MM.1S (cell line): ENCODE data around the gene BCAM.

Source experiments
- DNase-seq: peaks from one replicate; pipeline ENCODE4 v3.0.0-alpha.2; 2015
- H2AFZ ChIP-seq: fragments of 300-600 bp; sonication (generic); 2 replicates; pipeline ENCODE4 v1.6.0; 2016; ENCODE audit warnings: antibody characterized with exemption, low read length
- H3F3A ChIP-seq: fragments of 300-600 bp; sonication (generic); 2 replicates; pipeline ENCODE4 v1.6.1; 2016; ENCODE audit warnings: mild to moderate bottlenecking, antibody characterized with exemption, low read length, moderate library complexity, mixed read lengths; ENCODE audit not compliant: insufficient read depth
- H3K27ac ChIP-seq: fragments of 300-600 bp; sonication (generic); 2 replicates; pipeline ENCODE4 v1.5.1; 2016; ENCODE audit warnings: mild to moderate bottlenecking, low read length
- H3K27me3 ChIP-seq: fragments of 300-600 bp; sonication (generic); replicated peaks from 2 replicates; pipeline ENCODE4 v1.6.0; 2016; ENCODE audit warnings: low read length; ENCODE audit not compliant: insufficient read depth
- H3K36me3 ChIP-seq: fragments of 300-600 bp; sonication (generic); replicated peaks from 2 replicates; pipeline ENCODE4 v1.6.1; 2016; ENCODE audit warnings: mild to moderate bottlenecking, low read length, mixed read lengths; ENCODE audit not compliant: insufficient read depth
- H3K4me1 ChIP-seq: fragments of 300-600 bp; sonication (generic); 2 replicates; pipeline ENCODE4 v1.6.1; 2016; ENCODE audit warnings: low read length, mixed read lengths
- H3K4me2 ChIP-seq: fragments of 300-600 bp; sonication (generic); 2 replicates; pipeline ENCODE4 v1.6.0; 2016; ENCODE audit warnings: low read depth, low read length
- H3K4me3 ChIP-seq: fragments of 300-600 bp; sonication (generic); 2 replicates; pipeline ENCODE4 v1.5.1; 2016; ENCODE audit warnings: low read length, mixed read lengths
- H3K79me2 ChIP-seq: fragments of 300-600 bp; sonication (generic); 2 replicates; pipeline ENCODE4 v1.6.1; 2016; ENCODE audit warnings: mixed run types, low read length, mixed read lengths
- H3K9ac ChIP-seq: fragments of 300-600 bp; sonication (generic); 2 replicates; pipeline ENCODE4 v1.6.1; 2016; ENCODE audit warnings: low read length, mixed read lengths
- H3K9me2 ChIP-seq: fragments of 300-600 bp; sonication (generic); replicated peaks from 2 replicates; pipeline ENCODE4 v1.6.1; 2016; ENCODE audit warnings: mild to moderate bottlenecking, low read length, mixed read lengths; ENCODE audit not compliant: insufficient read depth
- H3K9me3 ChIP-seq: fragments of 300-600 bp; sonication (generic); replicated peaks from 2 replicates; pipeline ENCODE4 v1.6.1; 2016; ENCODE audit warnings: mild to moderate bottlenecking, low read length, mixed read lengths; ENCODE audit not compliant: insufficient read depth
- H4K20me1 ChIP-seq: fragments of 300-600 bp; sonication (generic); 2 replicates; pipeline ENCODE4 v1.6.1; 2016; ENCODE audit warnings: mild to moderate bottlenecking, low read length, moderate library complexity, mixed read lengths; ENCODE audit not compliant: insufficient read depth
- CTCF ChIP-seq: fragments of 300-600 bp; sonication (generic); IDR thresholded peaks from 2 replicates; pipeline ENCODE4 v1.5.1; 2016; ENCODE audit warnings: antibody characterized with exemption, low read length, mixed read lengths
- EZH2 ChIP-seq: fragments of 300-600 bp; sonication (generic); optimal IDR thresholded peaks from 2 replicates; pipeline ENCODE3; 2017; ENCODE audit warnings: low read depth, mild to moderate bottlenecking, antibody characterized with exemption, low read length, mixed read lengths
- EZH2phosphoT487 ChIP-seq: fragments of 300-600 bp; sonication (generic); IDR thresholded peaks from 2 replicates; pipeline ENCODE4 v1.6.1; 2018; ENCODE audit warnings: antibody characterized with exemption, low read length

Gene BCAM

GRCh38 chr19:44794610-44795009, 14.3 kb upstream of the BCAM start:
- H3K9me2 ChIP-seq, result no peaks in the 10 kb centered on the region
- DNase-seq, result no peak
- H3K4me2 ChIP-seq, result no peak overlapping the region
- no peaks in the 10 kb centered on the region for H3K79me2 ChIP-seq
- no peaks in the 10 kb centered on the region for H3K9me3 ChIP-seq
- no peak overlapping the region for H2AFZ ChIP-seq
- no peaks in the 10 kb centered on the region for H4K20me1 ChIP-seq
- no peaks in the 10 kb centered on the region for H3F3A ChIP-seq
- H3K9ac ChIP-seq, result no peak overlapping the region
- H3K36me3 ChIP-seq, result no peaks in the 10 kb centered on the region
- no peaks in the 10 kb centered on the region for H3K4me1 ChIP-seq
- H3K4me3 ChIP-seq, result no peak overlapping the region
- H3K27ac ChIP-seq, result no peak overlapping the region
- no peak for TF ChIP-seq EZH2phosphoT487
- TF ChIP-seq CTCF, result no peak
- no peaks in the 10 kb centered on the region; the same call in 1 of the 2 replicates for H3K27me3 ChIP-seq

- H3K4me2 ChIP-seq, result no peak overlapping the region
- H3F3A ChIP-seq, result no peaks in the 10 kb centered on the region
- H3K4me3 ChIP-seq, result no peak overlapping the region
- TF ChIP-seq EZH2 (no peak), CTCF (no peak)
- H3K27ac ChIP-seq, result no peak overlapping the region
- no peaks in the 10 kb centered on the region for H3K9me3 ChIP-seq
- no peaks in the 10 kb centered on the region for H3K9me2 ChIP-seq
- no peaks in the 10 kb centered on the region for H3K36me3 ChIP-seq
- no peaks in the 10 kb centered on the region for H4K20me1 ChIP-seq
- H3K27me3 ChIP-seq, result no peaks in the 10 kb centered on the region; the same call in 1 of the 2 replicates
- DNase-seq, result no peak
- no peak overlapping the region for H2AFZ ChIP-seq
- H3K9ac ChIP-seq, result no peak overlapping the region
- H3K4me1 ChIP-seq, result peaks cover 6% of the 10 kb centered on the region
- no peaks in the 10 kb centered on the region for H3K79me2 ChIP-seq
These were observed 13.4 kb upstream of the BCAM start for GRCh38 chr19:44795398-44795987.

- DNase-seq, result no peak
- Histone ChIP-seq H3K79me2 (no peaks in the 10 kb centered on the region), H3F3A (no peaks in the 10 kb centered on the region), H2AFZ (no peak overlapping the region), H3K27ac (no peak overlapping the region), H3K27me3 (no peaks in the 10 kb centered on the region; the same call in 1 of the 2 replicates), H3K36me3 (no peaks in the 10 kb centered on the region), H3K4me1 (peaks cover 6% of the 10 kb centered on the region), H3K9me3 (no peaks in the 10 kb centered on the region), H4K20me1 (no peaks in the 10 kb centered on the region), H3K4me2 (no peak overlapping the region), H3K9ac (no peak overlapping the region), H3K4me3 (no peak overlapping the region), H3K9me2 (no peaks in the 10 kb centered on the region)
- TF ChIP-seq EZH2 (no peak), EZH2phosphoT487 (no peak), CTCF (no peak)
These were observed 12.2 kb upstream of the BCAM start for GRCh38 chr19:44796701-44797115.
